H1 (cell line): Measurements from ENCODE around the gene ANKS1B. TPM values are rescaled to one million over a fixed set of nuclear protein-coding genes. Genes with fewer than 3 reads are reported as not detected.

Source experiments
- CTCF ChIA-PET: fragments of 300-600 bp; sonication (Branson Sonifier 250); formaldehyde crosslinking; loops from one replicate; lab custom pipeline; 2021; ENCODE audit not compliant: partially characterized antibody; lab: Charles Lee
- POLR2A ChIA-PET: fragments of 300-600 bp; sonication (Branson Sonifier 250); formaldehyde crosslinking; loops from one replicate; lab custom pipeline; 2021; ENCODE audit warnings: inconsistent platforms; ENCODE audit not compliant: partially characterized antibody; lab: Charles Lee
- DNase-seq, 2 experiments: peaks; one replicate each; pipeline versions ENCODE4 v3.0.0 to v3.0.0-alpha.2; 2010 to 2022; ENCODE audit warnings: low spot score in 2 of 2, low read depth in 1 of 2, mixed read lengths in 1 of 2
- FAIRE-seq: peaks from 2 replicates; lab custom pipeline; 2011; peaks lifted over from hg19 to GRCh38; lab: Jason Lieb, UNC
- H2AFZ ChIP-seq: 2 replicates; pipeline ENCODE4 v1.8.1; 2012; ENCODE audit warnings: low read length, inconsistent platforms
- H2AK5ac ChIP-seq: 2 replicates; pipeline ENCODE4 v1.6.1; 2013; ENCODE audit warnings: low read depth, low read length
- H2BK120ac ChIP-seq: replicated peaks from 2 replicates; pipeline ENCODE3; 2013; ENCODE audit warnings: low read depth, low read length, inconsistent platforms
- H2BK12ac ChIP-seq: 2 replicates; pipeline ENCODE4 v1.6.1; 2013; ENCODE audit warnings: low read depth, low read length
- H2BK15ac ChIP-seq: 2 replicates; pipeline ENCODE4 v1.6.1; 2013; ENCODE audit warnings: low read length
- H2BK20ac ChIP-seq: 2 replicates; pipeline ENCODE4 v1.6.1; 2013; ENCODE audit warnings: low read length
- H2BK5ac ChIP-seq: 2 replicates; pipeline ENCODE4 v1.6.1; 2013; ENCODE audit warnings: low read depth, low read length
- H3K14ac ChIP-seq: 2 replicates; pipeline ENCODE4 v1.6.1; 2013; ENCODE audit warnings: inconsistent platforms; ENCODE audit not compliant: insufficient read length
- H3K18ac ChIP-seq: 2 replicates; pipeline ENCODE4 v1.6.1; 2013; ENCODE audit warnings: low read length; ENCODE audit errors: extremely low read depth
- H3K23ac ChIP-seq: 2 replicates; pipeline ENCODE4 v1.6.1; 2013; ENCODE audit warnings: inconsistent platforms; ENCODE audit not compliant: insufficient read length
- H3K23me2 ChIP-seq: 2 replicates; pipeline ENCODE4 v1.6.1; 2013; ENCODE audit warnings: low read depth, low read length
- H3K27ac ChIP-seq: 2 replicates; pipeline ENCODE4 v1.6.1; 2011; ENCODE audit warnings: low read depth, low read length, inconsistent platforms
- H3K27me3 ChIP-seq, 4 experiments: replicated peaks in 1 of 4; 1 replicate in 1 of 4; 2 replicates in 3 of 4; pipeline versions ENCODE4 v1.6.1 to v1.8.1; 2011 to 2013; ENCODE audit warnings: low read length in 3 of 4, mild to moderate bottlenecking in 3 of 4, inconsistent platforms in 2 of 4, mixed read lengths in 2 of 4, moderate library complexity in 1 of 4; ENCODE audit not compliant: control insufficient read depth in 3 of 4, insufficient read depth in 3 of 4; ENCODE audit errors: extremely low read depth in 1 of 4
- H3K36me3 ChIP-seq, 4 experiments: 2 replicates each; pipeline versions ENCODE4 v1.6.1 to v1.8.1; 2011 to 2013; ENCODE audit warnings: mild to moderate bottlenecking in 4 of 4, low read length in 3 of 4, moderate library complexity in 2 of 4, control low read depth in 1 of 4, inconsistent platforms in 1 of 4; ENCODE audit not compliant: insufficient read depth in 4 of 4, control insufficient read depth in 2 of 4
- H3K4ac ChIP-seq: replicated peaks from 2 replicates; pipeline ENCODE3; 2013; ENCODE audit warnings: low read length, low read depth, mixed read lengths, inconsistent platforms; ENCODE audit not compliant: insufficient read length
- H3K4me1 ChIP-seq, 4 experiments: replicated peaks in 1 of 4; 1 replicate in 1 of 4; 2 replicates in 3 of 4; pipeline versions ENCODE4 v1.6.1 to v1.8.1; 2011 to 2013; ENCODE audit warnings: low read length in 3 of 4, inconsistent platforms in 2 of 4, mixed read lengths in 1 of 4; ENCODE audit not compliant: insufficient read depth in 4 of 4, control insufficient read depth in 3 of 4
- H3K4me2 ChIP-seq, 2 experiments: 2 replicates each; pipeline versions ENCODE4 v1.6.1 to v1.8.1; 2011 to 2013; ENCODE audit warnings: low read depth in 2 of 2, low read length in 2 of 2, control low read depth in 1 of 2, inconsistent platforms in 1 of 2, mild to moderate bottlenecking in 1 of 2; ENCODE audit not compliant: insufficient read depth in 1 of 2
- H3K4me3 ChIP-seq, 4 experiments: fragments of 200-600, 300-600 bp in 1 of 4; sonication (generic), shearing (Covaris generic), sonication (Bioruptor Twin) in 1 of 4; 2 replicates each; pipeline versions ENCODE4 v1.5.1 to v1.8.1; 2011 to 2016; ENCODE audit warnings: low read length in 4 of 4, low read depth in 3 of 4, control low read depth in 2 of 4, inconsistent platforms in 2 of 4, mild to moderate bottlenecking in 2 of 4, mixed read lengths in 1 of 4, moderate library complexity in 1 of 4; ENCODE audit not compliant: insufficient read depth in 2 of 4; ENCODE audit errors: extremely low read depth in 1 of 4
- H3K56ac ChIP-seq: replicated peaks from 2 replicates; pipeline ENCODE3; 2013; ENCODE audit warnings: low read depth, mild to moderate bottlenecking, mixed read lengths, low read length, inconsistent platforms; ENCODE audit not compliant: insufficient read length
- H3K79me1 ChIP-seq: 2 replicates; pipeline ENCODE4 v1.6.1; 2013; ENCODE audit warnings: low read depth, low read length, control low read depth
- H3K79me2 ChIP-seq, 2 experiments: 2 replicates each; pipeline versions ENCODE4 v1.6.1 to v1.8.1; 2012 to 2013; ENCODE audit warnings: low read length in 2 of 2, mild to moderate bottlenecking in 2 of 2, inconsistent platforms in 1 of 2; ENCODE audit not compliant: insufficient read depth in 2 of 2, control insufficient read depth in 1 of 2
- H3K9ac ChIP-seq, 4 experiments: replicated peaks in 1 of 4; 1 replicate in 1 of 4; 2 replicates in 3 of 4; pipeline versions ENCODE4 v1.6.1 to v1.8.1; 2011 to 2013; ENCODE audit warnings: low read depth in 3 of 4, low read length in 3 of 4, control low read depth in 2 of 4, mild to moderate bottlenecking in 2 of 4, moderate library complexity in 2 of 4, inconsistent platforms in 1 of 4; ENCODE audit errors: extremely low read depth in 1 of 4
- H3K9me3 ChIP-seq, 2 experiments: 2 replicates each; pipeline versions ENCODE4 v1.6.1 to v1.8.1; 2012 to 2013; ENCODE audit warnings: mild to moderate bottlenecking in 2 of 2, moderate library complexity in 2 of 2, control low read depth in 1 of 2, inconsistent platforms in 1 of 2, low read depth in 1 of 2, low read length in 1 of 2, mixed read lengths in 1 of 2; ENCODE audit not compliant: insufficient read depth in 2 of 2
- H4K20me1 ChIP-seq, 2 experiments: replicated peaks in 1 of 2; 2 replicates each; pipeline versions ENCODE3 to v1.8.1; 2011 to 2013; ENCODE audit warnings: inconsistent platforms in 2 of 2, low read length in 2 of 2, mild to moderate bottlenecking in 1 of 2; ENCODE audit not compliant: insufficient read depth in 2 of 2, control insufficient read depth in 1 of 2
- H4K5ac ChIP-seq: 2 replicates; pipeline ENCODE4 v1.6.1; 2013; ENCODE audit warnings: low read length, low read depth, mixed read lengths, inconsistent platforms; ENCODE audit not compliant: insufficient read length
- H4K8ac ChIP-seq: 2 replicates; pipeline ENCODE4 v1.8.0; 2013; ENCODE audit warnings: mild to moderate bottlenecking, moderate library complexity, low read length, inconsistent platforms; ENCODE audit not compliant: insufficient read depth; ENCODE audit errors: extremely low read depth
- H4K91ac ChIP-seq: replicated peaks from 2 replicates; pipeline ENCODE3; 2013; ENCODE audit warnings: low read length, mixed read lengths, inconsistent platforms; ENCODE audit not compliant: insufficient read length
- BRCA1 ChIP-seq: IDR thresholded peaks from 2 replicates; pipeline ENCODE4 v1.6.1; 2012; ENCODE audit warnings: low read depth, low read length, improper control_type of control experiment
- CREB1 ChIP-seq: IDR thresholded peaks from 2 replicates; pipeline ENCODE4 v1.6.1; 2012; ENCODE audit warnings: inconsistent platforms
- EP300 ChIP-seq, 2 experiments: IDR thresholded peaks; 1 replicate in 1 of 2; 2 replicates in 1 of 2; pipeline ENCODE4 v1.6.1; 2011 to 2012; ENCODE audit warnings: low read depth in 2 of 2, low read length in 2 of 2, mild to moderate bottlenecking in 2 of 2, borderline replicate concordance in 1 of 2, inconsistent platforms in 1 of 2, moderate library complexity in 1 of 2
- HDAC2 ChIP-seq, 2 experiments: fragments of 300-600 bp in 1 of 2; sonication (generic) in 1 of 2; IDR thresholded peaks; 2 replicates each; pipeline ENCODE4 v1.6.1; 2011 to 2012; ENCODE audit warnings: low read depth in 2 of 2, low read length in 2 of 2, mild to moderate bottlenecking in 2 of 2, moderate library complexity in 2 of 2, borderline replicate concordance in 1 of 2, inconsistent platforms in 1 of 2
- JUN ChIP-seq: IDR thresholded peaks from 2 replicates; pipeline ENCODE4 v1.6.1; 2011; ENCODE audit warnings: low read depth, mild to moderate bottlenecking, improper control_type of control experiment, low read length
- KDM4A ChIP-seq: IDR thresholded peaks from one replicate; pipeline ENCODE4 v1.7.1; 2012; ENCODE audit warnings: low read depth, mild to moderate bottlenecking, moderate library complexity, low read length, inconsistent platforms; ENCODE audit not compliant: severe bottlenecking
- POLR2A ChIP-seq, 2 experiments: IDR thresholded peaks; 1 replicate in 1 of 2; 2 replicates in 1 of 2; pipeline ENCODE4 v1.6.1; 2011; ENCODE audit warnings: low read depth in 2 of 2, low read length in 2 of 2, mild to moderate bottlenecking in 2 of 2; ENCODE audit errors: control extremely low read depth in 1 of 2
- POLR2AphosphoS5 ChIP-seq: IDR thresholded peaks from 2 replicates; pipeline ENCODE4 v1.6.1; 2011; ENCODE audit warnings: low read depth, low read length
- POU5F1 ChIP-seq: IDR thresholded peaks from 2 replicates; pipeline ENCODE4 v1.6.1; 2011; ENCODE audit warnings: low read depth, mild to moderate bottlenecking, low read length, moderate library complexity
- RBBP5 ChIP-seq: IDR thresholded peaks from 2 replicates; pipeline ENCODE4 v1.7.1; 2012; ENCODE audit warnings: low read depth, mild to moderate bottlenecking, inconsistent platforms, low read length, moderate library complexity, borderline replicate concordance
- RNF2 ChIP-seq: fragments of 200-900, 300-1000 bp; sonication (generic); IDR thresholded peaks from 2 replicates; pipeline ENCODE4 v1.7.1; 2016; ENCODE audit warnings: borderline replicate concordance, low read depth, mild to moderate bottlenecking, antibody characterized with exemption, low read length; ENCODE audit not compliant: poor library complexity, severe bottlenecking; ENCODE audit errors: missing control alignments
- SIX5 ChIP-seq: IDR thresholded peaks from 2 replicates; pipeline ENCODE4 v1.6.1; 2011; ENCODE audit warnings: mild to moderate bottlenecking, low read depth, low read length
- SP2 ChIP-seq: IDR thresholded peaks from 2 replicates; pipeline ENCODE4 v1.6.1; 2012; ENCODE audit warnings: mild to moderate bottlenecking, low read length, inconsistent platforms
- TCF12 ChIP-seq: IDR thresholded peaks from 2 replicates; pipeline ENCODE4 v1.6.1; 2011; ENCODE audit warnings: low read depth, mild to moderate bottlenecking, low read length
- polyA plus RNA-seq, 7 experiments: library from polyadenylated mRNA; depleted of rRNA in 3 of 7; stranded (reverse) in 5 of 7; unstranded in 2 of 7; fragments of >200 nt in 5 of 7; fragments of 200-250 nt in 2 of 7; gene quantifications; 1 replicate in 5 of 7; 2 replicates in 1 of 7; 4 replicates in 1 of 7; pipeline versions ENCODE4 v1.2.1 to v1.2.3, GENCODE V29; 2011 to 2013; ENCODE audit warnings: missing spikeins in 2 of 7, mixed read lengths in 2 of 7
- total RNA-seq: library from RNA; stranded (reverse); fragmentation: NEBNext Ultra II Directional; extraction: Animal tissue kit (Norgen Biotek cat#: 25700); gene quantifications from 2 replicates; pipeline ENCODE4 v1.2.1, GENCODE V29; 2021

Gene ANKS1B
- total and polyA plus RNA-seq, 2 of the 8 experiments (the other 6 are each of a cell fraction or from before 2014, with no cell fraction given) = 2.7 to 6.1 TPM

DNA sequence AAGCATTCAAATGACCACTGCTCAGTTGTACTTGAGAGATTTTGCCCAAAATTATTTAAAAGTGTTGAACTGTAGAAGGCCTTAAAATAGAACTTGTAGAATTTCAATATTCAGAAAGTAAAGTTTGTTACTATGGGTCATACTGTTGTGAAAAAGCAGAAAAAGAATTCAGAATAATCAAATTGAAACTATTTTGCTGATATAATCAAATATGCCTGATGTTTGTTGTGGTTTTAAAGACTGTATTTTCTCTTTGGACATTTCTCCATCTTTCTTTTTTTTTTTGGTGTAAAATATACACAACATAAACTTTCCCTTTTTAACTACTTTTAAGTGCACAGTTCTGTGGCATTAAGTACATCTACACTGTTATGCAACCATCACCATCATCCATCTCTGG, 964.9 kb downstream of the ANKS1B start:
- no peak overlapping the region for H2AK5ac ChIP-seq
- H2BK120ac ChIP-seq = no peak overlapping the region
- no peak for FAIRE-seq
- H4K91ac ChIP-seq = no peak overlapping the region
- no peak overlapping the region for H3K4ac ChIP-seq
- H3K79me2 ChIP-seq = no peaks in the 10 kb centered on the region
- 0 out of 7 replicates have a peak, but pooled peaks cover 0 to 4% (median 0%) of the 10 kb centered on the region in 4 experiments for H3K4me1 ChIP-seq
- no peak overlapping the region for H3K14ac ChIP-seq
- H4K5ac ChIP-seq = no peak overlapping the region
- no peak overlapping the region for H3K9ac ChIP-seq
- H2AFZ ChIP-seq = no peak overlapping the region
- H4K20me1 ChIP-seq = no peaks in the 10 kb centered on the region
- no peak overlapping the region for H2BK20ac ChIP-seq
- no peak for TF ChIP-seq KDM4A
- no peak for TF ChIP-seq POU5F1
- TF ChIP-seq JUN = no peak
- TF ChIP-seq HDAC2 (IDR thresholded peaks at IDR 0.05; ENCODE audit: borderline replicate concordance in 1 of 2, low read depth in 2 of 2, low read length in 2 of 2) = no peak
- no peak for TF ChIP-seq TCF12
- no peak for TF ChIP-seq EP300 (IDR thresholded peaks at IDR 0.05; ENCODE audit: borderline replicate concordance in 1 of 2, low read depth in 2 of 2, low read length in 2 of 2)
- TF ChIP-seq BRCA1 = no peak
- no peak for TF ChIP-seq CREB1
- TF ChIP-seq RBBP5 = no peak
- no peak for TF ChIP-seq POLR2A (IDR thresholded peaks at IDR 0.05; ENCODE audit: control extremely low read depth in 1 of 2, low read depth in 2 of 2, low read length in 2 of 2)
- no peak for TF ChIP-seq SIX5
- no peak for TF ChIP-seq RNF2
- TF ChIP-seq SP2 = no peak
- no peak for TF ChIP-seq POLR2AphosphoS5
- no peak overlapping the region for H3K56ac ChIP-seq
- no peak overlapping the region for H3K18ac ChIP-seq
- ChIA-PET CTCF (interaction anchor here (0.6 kb wide), 1 partner anchor 41 kb away, joined by 3 read pairs; no protein-coding TSS in a partner anchor), POLR2A (no interaction called here)
- no peak overlapping the region for H4K8ac ChIP-seq
- H3K23me2 ChIP-seq = no peaks in the 10 kb centered on the region
- H2BK12ac ChIP-seq = no peak overlapping the region
- peaks cover 8 to 9% of the 10 kb centered on the region in 2 experiments for H3K9me3 ChIP-seq
- H3K23ac ChIP-seq = no peak overlapping the region
- H3K4me3 ChIP-seq = no peak overlapping the region
- no peaks in the 10 kb centered on the region for H3K27me3 ChIP-seq
- DNase-seq = no peak
- H2BK15ac ChIP-seq = no peak overlapping the region
- no peaks in the 10 kb centered on the region for H3K79me1 ChIP-seq
- no peaks in the 10 kb centered on the region for H3K36me3 ChIP-seq
- H2BK5ac ChIP-seq = no peak overlapping the region
- no peak overlapping the region for H3K27ac ChIP-seq
- H3K4me2 ChIP-seq = no peak overlapping the region
